Stimulated activated naive CD4-positive, alpha-beta T cell treated with Interleukin-2 at 50 U/mL for 16 hours (primary cell): ENCODE results near the gene SLC39A2.
"Not testable (repeated sequence)": the region's sequence is repeated elsewhere in the genome, so short reads cannot be mapped to it uniquely, and the experiment has no call there.

Experiments
- DNase-seq: peaks from one replicate; lab custom pipeline; 2025; lab: John Stamatoyannopoulos, UW

Gene SLC39A2

GRCh38 chr14:20998674-20999366 lies at the start of gene SLC39A2:
TSS of gene SLC39A2 (plus strand) at chr14:20999293. CDS start at chr14:20999447, 154 bp downstream.
- DNase-seq: no peak

GRCh38 chr14:20954736-20955537 lies 44.2 kb upstream of the SLC39A2 start, which contains the start of gene RNASE2:
TSS of gene RNASE2 (plus strand) at chr14:20955487. CDS start at chr14:20955772, 285 bp downstream.
- DNase-seq: not testable (repeated sequence)

GRCh38 chr14:20955538-20955873 lies 43.6 kb upstream of the SLC39A2 start:
- DNase-seq: not testable (repeated sequence)

- no peak for DNase-seq
Measured at GRCh38 chr14:20956376-20956976, 42.6 kb upstream of the SLC39A2 start.

- DNase-seq: not testable (repeated sequence)
Measured at GRCh38 chr14:20958946-20959345, 40.1 kb upstream of the SLC39A2 start.

GRCh38 chr14:20969336-20969735 lies 29.8 kb upstream of the SLC39A2 start:
- DNase-seq: no peak

GRCh38 chr14:20970647-20970982 lies 28.5 kb upstream of the SLC39A2 start:
- no peak for DNase-seq

GRCh38 chr14:20970983-20971704 lies 27.9 kb upstream of the SLC39A2 start:
- DNase-seq: peak; percentile 75

- DNase-seq: no peak
Measured at GRCh38 chr14:20971705-20972021, 27.4 kb upstream of the SLC39A2 start.

- DNase-seq: no peak
Measured at GRCh38 chr14:20973501-20973900, 25.6 kb upstream of the SLC39A2 start.

GRCh38 chr14:20976291-20976690 lies 22.8 kb upstream of the SLC39A2 start:
- no peak for DNase-seq

- no peak for DNase-seq
Measured at GRCh38 chr14:20978687-20979086, 20.4 kb upstream of the SLC39A2 start.

- DNase-seq: no peak
Measured at GRCh38 chr14:20980906-20981305, 18.2 kb upstream of the SLC39A2 start.

GRCh38 chr14:20982646-20983369 lies 16.3 kb upstream of the SLC39A2 start:
- DNase-seq: no peak

GRCh38 chr14:20985650-20986049 lies 13.4 kb upstream of the SLC39A2 start:
- not testable (repeated sequence) for DNase-seq

- no peak for DNase-seq
Measured at GRCh38 chr14:20986811-20987210, 12.3 kb upstream of the SLC39A2 start.

GRCh38 chr14:20988717-20989470 lies 10.2 kb upstream of the SLC39A2 start:
- no peak for DNase-seq

GRCh38 chr14:20989471-20989786 lies 9.7 kb upstream of the SLC39A2 start:
- no peak for DNase-seq

- DNase-seq: peak; percentile 86
Measured at GRCh38 chr14:20989787-20990600, 9.1 kb upstream of the SLC39A2 start, which contains the start of gene METTL17. TSS of gene METTL17 (plus strand) at chr14:20989980. CDS start at chr14:20990003, 23 bp downstream.

GRCh38 chr14:20996521-20996920 lies 2.6 kb upstream of the SLC39A2 start:
- no peak for DNase-seq
